ENCODE data around the gene SENP1. TPM values are rescaled to one million over a fixed set of nuclear protein-coding genes. Genes with fewer than 3 reads are reported as not detected.
A peak's percentile ranks its signal among the peaks of the same experiment; 100 is the strongest.

The SENP1 gene
- total RNA-seq, 1 donor = 43.8 TPM

DNA sequence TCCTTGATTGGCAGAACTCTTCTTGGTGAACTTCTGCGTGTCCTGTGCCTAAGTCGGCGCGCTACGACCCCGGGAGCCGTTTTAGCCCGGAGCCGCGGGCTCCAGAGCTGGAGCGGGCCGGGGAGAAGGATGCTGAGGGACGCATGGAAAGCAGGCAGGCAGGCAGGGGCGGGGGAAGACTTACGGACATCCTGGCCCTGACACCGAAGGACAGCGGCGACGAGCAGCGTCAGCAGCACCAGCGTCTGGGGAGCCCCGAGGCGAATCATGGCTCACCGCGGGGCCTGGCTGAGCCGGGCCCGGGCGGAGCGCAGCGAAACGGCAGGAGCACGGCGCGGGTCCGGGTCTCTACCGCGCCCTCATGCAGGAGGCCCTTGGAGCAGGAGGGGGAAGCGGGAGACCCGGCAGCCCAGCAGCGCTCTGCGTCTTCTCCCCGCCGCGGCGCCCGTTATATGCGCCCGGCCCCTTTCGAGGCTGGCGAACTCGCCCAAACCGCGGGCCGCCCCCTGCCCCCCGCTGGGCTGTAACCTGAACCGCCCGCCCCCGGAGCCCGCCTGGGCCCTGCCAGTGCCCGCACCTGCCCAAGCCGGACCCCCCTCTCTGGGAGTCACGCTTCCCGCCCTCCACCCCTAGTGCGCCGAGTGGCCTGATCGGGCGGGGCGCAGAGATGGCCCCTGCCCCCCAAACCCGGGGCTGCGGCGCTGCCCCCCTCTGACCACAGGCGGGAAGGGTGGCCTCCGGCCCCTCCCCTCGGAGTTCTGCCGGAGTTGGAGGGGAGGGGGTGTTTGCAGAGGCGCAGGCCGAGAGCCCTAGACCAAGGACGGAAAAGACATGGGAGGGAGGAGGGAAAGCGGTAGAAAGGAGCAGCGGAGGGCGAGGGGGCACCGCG lies 101.6 kb downstream of the SENP1 start, which contains the start of gene COL2A1:
Gene COL2A1 (minus strand): TSS at position 424 of the 889 bp plus-strand sequence. CDS start 155 bp downstream, at position 269.
- peak within 1 kb of the TSS; percentile 17 for H3K4me3 ChIP-seq (ENCODE audit: low read depth, low read length)
- peak; percentile 3 for DNase-seq (ENCODE audit: low read depth)
- TF ChIP-seq, protein P1, sequence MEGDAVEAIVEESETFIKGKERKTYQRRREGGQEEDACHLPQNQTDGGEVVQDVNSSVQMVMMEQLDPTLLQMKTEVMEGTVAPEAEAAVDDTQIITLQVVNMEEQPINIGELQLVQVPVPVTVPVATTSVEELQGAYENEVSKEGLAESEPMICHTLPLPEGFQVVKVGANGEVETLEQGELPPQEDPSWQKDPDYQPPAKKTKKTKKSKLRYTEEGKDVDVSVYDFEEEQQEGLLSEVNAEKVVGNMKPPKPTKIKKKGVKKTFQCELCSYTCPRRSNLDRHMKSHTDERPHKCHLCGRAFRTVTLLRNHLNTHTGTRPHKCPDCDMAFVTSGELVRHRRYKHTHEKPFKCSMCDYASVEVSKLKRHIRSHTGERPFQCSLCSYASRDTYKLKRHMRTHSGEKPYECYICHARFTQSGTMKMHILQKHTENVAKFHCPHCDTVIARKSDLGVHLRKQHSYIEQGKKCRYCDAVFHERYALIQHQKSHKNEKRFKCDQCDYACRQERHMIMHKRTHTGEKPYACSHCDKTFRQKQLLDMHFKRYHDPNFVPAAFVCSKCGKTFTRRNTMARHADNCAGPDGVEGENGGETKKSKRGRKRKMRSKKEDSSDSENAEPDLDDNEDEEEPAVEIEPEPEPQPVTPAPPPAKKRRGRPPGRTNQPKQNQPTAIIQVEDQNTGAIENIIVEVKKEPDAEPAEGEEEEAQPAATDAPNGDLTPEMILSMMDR (IDR thresholded peaks at IDR 0.05; ENCODE audit: insufficient read depth, low read length) = no peak

DNA sequence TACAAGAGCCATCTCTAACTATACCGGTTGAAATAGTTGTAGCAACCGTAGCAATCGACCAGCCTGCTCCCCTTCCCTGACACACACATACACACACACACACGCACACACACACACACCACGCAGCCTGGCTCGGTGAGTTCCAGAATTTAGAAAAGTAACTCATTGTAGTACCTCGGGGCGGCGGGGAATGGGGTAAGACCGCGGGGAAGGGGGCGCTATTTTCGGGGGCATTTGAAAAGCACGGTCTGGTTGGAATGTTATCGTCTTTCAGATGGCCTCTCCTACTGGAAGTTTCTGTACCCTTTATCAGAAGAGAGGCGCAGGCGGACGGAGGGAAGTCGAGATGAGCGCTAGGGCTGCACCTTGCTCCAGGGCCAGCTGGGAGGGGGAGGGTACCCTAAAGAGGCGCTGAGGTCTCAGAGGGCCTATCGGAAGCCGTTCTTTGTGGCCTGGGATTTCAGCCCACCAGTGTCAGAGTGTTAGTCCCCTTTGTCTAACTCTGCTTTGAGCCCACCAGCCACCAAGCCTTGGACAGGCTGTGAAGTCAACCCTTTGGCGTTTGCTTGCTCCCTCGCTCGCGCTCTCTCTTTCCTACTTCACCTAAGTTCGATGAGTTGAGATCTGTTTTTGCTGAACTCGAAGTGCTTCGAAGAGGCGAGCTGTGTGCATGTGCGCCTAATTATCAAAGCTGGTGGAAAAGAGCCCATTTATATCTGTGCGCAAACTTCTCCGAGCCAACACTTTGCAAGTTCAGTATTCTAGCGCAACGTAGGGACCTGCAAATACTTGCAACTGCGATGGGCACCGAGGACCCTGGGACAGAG lies 102.4 kb downstream of the SENP1 start:
- TF ChIP-seq, protein P1 (IDR thresholded peaks at IDR 0.05; ENCODE audit: insufficient read depth, low read length) = no peak
- DNase-seq (ENCODE audit: low read depth) = peak; percentile 5
- no peak overlapping the region for H3K4me3 ChIP-seq (ENCODE audit: low read depth, low read length)

DNA sequence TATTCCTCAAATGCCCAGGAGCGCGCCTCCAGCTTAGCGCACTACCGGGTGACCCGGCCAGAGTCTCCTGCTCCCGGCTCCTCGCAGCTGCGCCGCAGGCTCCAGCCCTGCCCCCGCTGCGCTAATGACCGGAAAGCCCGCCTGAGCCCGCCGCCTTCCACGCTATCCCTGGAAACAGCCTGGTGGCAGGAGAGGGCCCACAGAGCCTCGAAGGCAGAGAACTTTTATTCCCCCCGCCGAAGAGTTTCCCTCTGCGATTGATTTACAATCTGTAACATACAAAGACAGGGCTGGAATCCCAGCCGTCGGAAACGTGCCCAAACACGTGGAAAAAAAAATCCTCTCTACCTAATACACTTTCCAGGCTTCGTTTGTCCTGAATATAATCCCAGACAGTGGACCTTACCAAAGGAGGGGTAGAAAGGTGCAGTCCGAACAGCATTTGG lies 103.1 kb downstream of the SENP1 start:
- peak; percentile 18 for DNase-seq (ENCODE audit: low read depth)
- TF ChIP-seq, protein P1 (IDR thresholded peaks at IDR 0.05; ENCODE audit: insufficient read depth, low read length) = no peak
- H3K4me3 ChIP-seq (ENCODE audit: low read depth, low read length) = no peak overlapping the region

DNA sequence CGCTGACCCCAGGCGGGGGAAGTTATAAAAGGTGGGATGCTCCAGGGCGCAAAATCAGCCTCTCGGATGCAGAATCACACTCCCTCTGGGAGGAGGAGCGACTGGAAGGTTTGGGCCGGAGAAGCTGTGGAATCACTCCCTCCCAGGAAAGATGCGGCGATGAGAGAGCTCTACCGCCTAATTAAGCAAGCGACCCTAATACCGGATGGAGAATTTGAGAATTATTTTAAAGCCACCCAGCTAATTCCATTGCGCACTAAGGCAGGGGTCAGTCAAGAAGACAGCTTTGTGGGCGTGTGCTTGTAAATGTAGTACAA lies 103.5 kb downstream of the SENP1 start:
- TF ChIP-seq, protein P1 (IDR thresholded peaks at IDR 0.05; ENCODE audit: insufficient read depth, low read length) = no peak
- H3K4me3 ChIP-seq (ENCODE audit: low read depth, low read length) = peak overlapping the region; percentile 66
- DNase-seq (ENCODE audit: low read depth) = no peak

DNA sequence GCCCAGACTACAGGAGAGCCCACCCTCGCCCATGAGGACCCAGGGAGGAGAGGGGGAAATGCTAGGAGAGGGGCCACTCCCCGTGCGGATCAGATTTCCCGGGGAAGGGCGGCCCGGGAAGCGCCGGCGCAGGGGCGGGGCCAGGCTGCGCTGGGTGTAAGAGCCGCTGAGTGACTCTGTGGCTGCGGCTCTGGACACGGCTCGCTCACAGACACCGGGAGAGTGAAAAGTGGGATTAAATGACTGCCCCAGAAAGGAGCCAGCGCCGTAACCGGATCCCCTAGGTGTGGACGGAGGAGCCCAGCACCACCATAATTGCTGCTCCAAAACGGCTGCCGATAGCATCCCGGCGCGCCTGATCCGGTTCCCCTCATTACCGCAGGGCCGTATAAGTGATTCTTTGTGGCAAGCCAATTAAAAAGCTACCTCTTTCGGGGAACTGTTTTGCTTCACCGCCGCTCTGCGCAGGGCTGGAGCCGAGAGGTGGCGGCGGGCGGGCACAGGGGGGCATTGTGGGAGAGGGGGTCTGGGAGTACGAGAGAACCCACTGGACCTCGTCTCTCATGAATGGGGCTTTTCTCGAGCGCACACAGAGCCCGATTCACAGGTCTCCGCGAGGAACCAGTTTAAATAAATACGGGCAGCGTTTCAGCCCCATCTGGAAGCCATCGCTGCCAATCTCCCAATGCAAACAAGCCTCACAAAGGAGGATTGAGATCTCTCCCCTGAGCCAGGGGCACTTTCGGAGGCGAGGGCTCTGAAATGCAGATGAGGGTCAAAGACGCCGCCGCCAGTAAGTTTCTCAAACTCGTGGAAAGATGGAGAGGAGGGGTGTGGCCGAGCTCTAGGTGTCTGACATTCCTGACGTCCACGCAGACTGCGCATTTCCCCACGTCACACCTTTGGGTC lies 104.1 kb downstream of the SENP1 start:
- peak overlapping the region; percentile 66 for H3K4me3 ChIP-seq (ENCODE audit: low read depth, low read length)
- TF ChIP-seq, protein P1 (IDR thresholded peaks at IDR 0.05; ENCODE audit: insufficient read depth, low read length) = no peak
- DNase-seq (ENCODE audit: low read depth) = peak; percentile 23

Data from fibroblast of the aortic adventitia (primary cell).